Lower leg skin (tissue), 3 donors: ENCODE data around the gene TMEM82.

Source experiments
- POLR2A ChIP-seq, 2 donors: fragments of 450-650 bp; IDR thresholded peaks; one replicate each; pipeline ENCODE4 v1.6.1; 2016 to 2017; ENCODE audit warnings: antibody characterized with exemption in 2 of 2, mild to moderate bottlenecking in 1 of 2, moderate library complexity in 1 of 2
- TF ChIP-seq, protein P1 (sequence below), 3 donors: fragments of 450-650 bp; IDR thresholded peaks; one replicate each; pipeline ENCODE4 v1.5.1; 2016; ENCODE audit warnings: antibody characterized with exemption in 3 of 3, mild to moderate bottlenecking in 3 of 3, moderate library complexity in 2 of 3

DNA sequence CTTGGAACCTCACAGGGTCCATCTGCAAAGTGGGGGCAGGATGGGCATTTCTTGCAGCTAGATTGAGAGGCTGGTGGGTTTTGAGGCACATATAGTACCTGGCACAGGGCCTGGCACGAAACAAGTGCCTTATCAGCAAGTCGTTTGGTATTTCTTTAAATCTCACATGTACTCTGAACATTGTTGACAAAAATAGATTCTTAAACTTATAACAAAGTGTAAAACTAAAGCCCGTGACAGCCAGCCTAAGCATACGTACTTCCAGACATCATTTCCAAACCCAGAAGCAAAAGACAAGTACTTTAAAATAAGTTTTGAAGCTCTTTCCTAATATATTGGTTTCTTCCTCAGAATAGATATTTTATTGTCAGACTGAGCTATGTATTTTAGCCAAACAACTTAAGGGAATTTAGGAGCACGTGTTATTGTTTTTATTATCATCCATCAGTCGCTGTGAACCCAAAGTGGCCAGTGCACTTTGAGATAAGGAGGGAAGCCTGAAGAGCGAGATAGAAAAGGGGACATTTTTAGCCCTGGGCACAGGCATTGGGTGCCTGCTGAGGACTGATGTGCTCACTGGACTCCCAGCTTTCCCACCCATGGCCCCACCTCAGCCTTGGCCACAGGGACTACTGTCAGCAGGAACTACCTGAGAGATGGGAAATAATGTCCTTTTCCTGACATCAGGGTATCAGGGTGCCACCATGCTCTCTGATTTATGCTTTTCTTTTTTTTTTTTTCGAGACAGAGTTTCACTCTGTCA is 19.2 kb downstream of the TMEM82 start:
- TF ChIP-seq, protein P1, sequence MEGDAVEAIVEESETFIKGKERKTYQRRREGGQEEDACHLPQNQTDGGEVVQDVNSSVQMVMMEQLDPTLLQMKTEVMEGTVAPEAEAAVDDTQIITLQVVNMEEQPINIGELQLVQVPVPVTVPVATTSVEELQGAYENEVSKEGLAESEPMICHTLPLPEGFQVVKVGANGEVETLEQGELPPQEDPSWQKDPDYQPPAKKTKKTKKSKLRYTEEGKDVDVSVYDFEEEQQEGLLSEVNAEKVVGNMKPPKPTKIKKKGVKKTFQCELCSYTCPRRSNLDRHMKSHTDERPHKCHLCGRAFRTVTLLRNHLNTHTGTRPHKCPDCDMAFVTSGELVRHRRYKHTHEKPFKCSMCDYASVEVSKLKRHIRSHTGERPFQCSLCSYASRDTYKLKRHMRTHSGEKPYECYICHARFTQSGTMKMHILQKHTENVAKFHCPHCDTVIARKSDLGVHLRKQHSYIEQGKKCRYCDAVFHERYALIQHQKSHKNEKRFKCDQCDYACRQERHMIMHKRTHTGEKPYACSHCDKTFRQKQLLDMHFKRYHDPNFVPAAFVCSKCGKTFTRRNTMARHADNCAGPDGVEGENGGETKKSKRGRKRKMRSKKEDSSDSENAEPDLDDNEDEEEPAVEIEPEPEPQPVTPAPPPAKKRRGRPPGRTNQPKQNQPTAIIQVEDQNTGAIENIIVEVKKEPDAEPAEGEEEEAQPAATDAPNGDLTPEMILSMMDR (IDR thresholded peaks at IDR 0.05), result no peak
- no peak for TF ChIP-seq POLR2A (IDR thresholded peaks at IDR 0.05)
